RPMI7951 (cell line): ENCODE measurements around the gene ZDHHC13. TPM values are rescaled to one million over a fixed set of nuclear protein-coding genes. Genes with fewer than 3 reads are reported as not detected.

Source experiments
- DNase-seq: peaks from one replicate; pipeline ENCODE4 v3.0.0-alpha.2; 2012; ENCODE audit warnings: low read depth
- total RNA-seq: library from RNA; depleted of rRNA; stranded (reverse); fragments of >200 nt; shearing (Covaris generic); gene quantifications from 2 replicates; pipeline ENCODE4 v1.2.3, GENCODE V29; 2014; rRNA removed

ZDHHC13 gene
- total RNA-seq, 1 experiment from 2014 or later: 20.1 TPM

DNA sequence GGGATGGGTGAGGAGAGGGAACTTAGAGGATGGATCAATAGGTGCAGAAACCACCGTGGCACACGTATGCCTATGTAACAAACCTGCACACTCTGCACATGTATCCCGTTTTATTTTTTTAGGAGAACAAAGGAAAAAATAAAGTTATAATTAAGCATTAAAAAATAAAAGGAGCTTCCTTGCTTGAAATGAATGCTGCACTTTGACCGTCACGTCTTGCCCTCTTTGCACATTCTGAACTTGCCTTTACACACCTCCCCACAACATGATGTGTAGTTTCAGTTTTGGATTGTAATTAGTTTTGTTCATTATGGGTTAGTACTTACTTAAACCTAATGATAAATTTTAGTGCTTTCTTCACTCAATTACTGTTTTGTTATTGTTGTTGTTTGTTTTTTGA is 87.9 kb downstream of the ZDHHC13 start:
- no peak for DNase-seq

GRCh38 chr11:19208181-19208580 is 91.2 kb downstream of the ZDHHC13 start:
- no peak for DNase-seq

DNA sequence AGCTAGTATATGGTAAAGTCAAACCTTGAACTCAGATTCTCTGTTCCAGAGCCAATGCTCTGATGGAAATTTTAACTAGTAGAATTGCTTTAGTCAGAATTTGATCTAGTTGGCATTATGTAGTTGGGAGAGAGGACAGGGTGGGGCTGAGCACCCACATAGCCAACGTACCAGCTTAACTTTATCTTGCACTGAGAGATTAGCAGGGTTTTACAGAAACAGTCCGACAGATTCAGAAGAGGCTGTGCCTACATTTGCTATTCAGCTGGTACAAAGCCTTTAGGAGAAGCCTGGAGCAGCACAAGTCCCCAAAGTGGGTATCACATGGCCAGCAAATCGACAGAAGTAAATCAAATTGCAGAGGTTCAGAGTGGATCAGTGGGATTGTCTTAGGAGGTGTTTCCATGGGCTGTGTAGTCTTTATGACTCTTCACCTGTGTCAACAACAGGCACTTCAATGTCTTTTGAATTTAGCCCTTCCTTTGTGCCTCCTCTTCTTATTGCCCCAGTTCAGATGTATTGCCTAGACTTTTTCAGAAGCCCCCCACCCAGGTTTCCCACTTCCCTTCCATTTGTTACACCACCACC is 92.1 kb downstream of the ZDHHC13 start:
- no peak for DNase-seq

GRCh38 chr11:19209617-19210370 is 92.8 kb downstream of the ZDHHC13 start:
- no peak for DNase-seq

- DNase-seq: no peak
Observed at GRCh38 chr11:19216021-19216420, 99.1 kb downstream of the ZDHHC13 start.

DNA sequence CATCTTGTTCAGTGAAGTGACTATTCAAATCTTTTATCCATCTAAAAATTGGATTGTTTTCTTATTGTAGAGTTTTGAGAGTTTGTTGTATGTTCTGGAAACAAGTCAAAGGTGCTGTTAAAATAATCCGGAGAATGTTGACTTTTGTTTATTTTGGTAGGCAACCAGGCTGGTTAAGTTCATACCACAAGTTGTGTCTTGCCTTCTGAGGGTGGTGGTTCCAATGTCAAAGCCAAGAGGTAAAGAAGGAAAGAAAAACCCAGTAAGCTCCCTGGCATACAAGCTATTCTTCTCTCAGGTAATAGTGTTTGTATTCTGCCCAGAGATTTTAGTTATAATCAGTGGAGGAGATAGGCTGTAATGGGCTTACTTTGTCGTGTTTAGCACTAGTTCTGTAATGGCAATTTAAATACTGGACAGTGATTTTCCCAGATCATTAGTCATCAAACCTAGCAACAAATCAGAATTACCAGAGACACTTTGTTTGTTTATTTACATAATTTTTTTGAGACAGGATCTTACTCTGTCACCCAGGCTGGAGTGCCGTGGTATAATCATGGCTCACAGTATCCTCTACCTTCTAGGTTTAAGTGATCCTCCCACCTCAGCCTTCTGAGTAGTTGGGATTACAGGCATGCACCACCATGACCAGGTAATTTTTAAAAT is 99.9 kb downstream of the ZDHHC13 start:
- no peak for DNase-seq

- no peak for DNase-seq
Observed at GRCh38 chr11:19218216-19218615, 101.2 kb downstream of the ZDHHC13 start.

GRCh38 chr11:19218786-19219460 is 102.0 kb downstream of the ZDHHC13 start:
- DNase-seq: no peak

- no peak for DNase-seq
Observed at GRCh38 chr11:19220903-19221724, 104.1 kb downstream of the ZDHHC13 start.

- DNase-seq: no peak
Observed at GRCh38 chr11:19225123-19225522, 108.2 kb downstream of the ZDHHC13 start.

GRCh38 chr11:19225581-19225980 is 108.6 kb downstream of the ZDHHC13 start:
- DNase-seq: no peak

Other genes with a start within 250 kb of the ZDHHC13 start
- not detected in 2 replicates for gene MRGPRX1, start 177.8 kb upstream of the ZDHHC13 start, total RNA-seq
- not detected in 2 replicates for gene MRGPRX2, start 56.5 kb upstream of the ZDHHC13 start, total RNA-seq
- gene CSRP3, start 84.8 kb downstream of the ZDHHC13 start, total RNA-seq: not detected in 2 replicates
- gene E2F8, start 123.8 kb downstream of the ZDHHC13 start, total RNA-seq: 4.7 and 5.0 TPM in 2 replicates